GM19438 (cell line): Measurements from ENCODE around the gene DTNBP1.

Experiments used
- ATAC-seq: cut with Tn5 transposase; IDR thresholded peaks from one replicate; pipeline ENCODE4 v1.9.1; 2021; ENCODE audit warnings: low read depth; ENCODE audit not compliant: unreplicated experiment

Gene DTNBP1

GRCh38 chr6:15505463-15505918 lies 157.3 kb downstream of the DTNBP1 start:
- no peak for ATAC-seq

GRCh38 chr6:15504581-15505350 lies 158.1 kb downstream of the DTNBP1 start:
- no peak for ATAC-seq

- ATAC-seq, result no peak
Observed at GRCh38 chr6:15504040-15504495, 158.8 kb downstream of the DTNBP1 start.

- no peak for ATAC-seq
Observed at GRCh38 chr6:15503346-15503680, 159.5 kb downstream of the DTNBP1 start.

- no peak for ATAC-seq
Observed at GRCh38 chr6:15502446-15503345, 160.1 kb downstream of the DTNBP1 start.

- no peak for ATAC-seq
Observed at GRCh38 chr6:15501826-15502445, 160.9 kb downstream of the DTNBP1 start.

- ATAC-seq, result no peak
Observed at GRCh38 chr6:15500901-15501825, 161.7 kb downstream of the DTNBP1 start.

GRCh38 chr6:15500078-15500740 lies 162.6 kb downstream of the DTNBP1 start:
- no peak for ATAC-seq

- no peak for ATAC-seq
Observed at GRCh38 chr6:15499591-15499990, 163.2 kb downstream of the DTNBP1 start.

- ATAC-seq, result no peak
Observed at GRCh38 chr6:15499125-15499524, 163.7 kb downstream of the DTNBP1 start.

GRCh38 chr6:15498640-15499039 lies 164.2 kb downstream of the DTNBP1 start:
- ATAC-seq, result no peak

GRCh38 chr6:15496345-15497131 lies 166.3 kb downstream of the DTNBP1 start:
- ATAC-seq, result no peak

GRCh38 chr6:15495375-15495901 lies 167.4 kb downstream of the DTNBP1 start:
- no peak for ATAC-seq

- ATAC-seq, result no peak
Observed at GRCh38 chr6:15493437-15494168, 169.2 kb downstream of the DTNBP1 start.

GRCh38 chr6:15491986-15492269 lies 170.9 kb downstream of the DTNBP1 start:
- no peak for ATAC-seq

GRCh38 chr6:15491255-15491985 lies 171.4 kb downstream of the DTNBP1 start:
- ATAC-seq, result no peak
